NCI-H2171 (cell line): Measurements from ENCODE around the gene TNKS2.
"Not testable (repeated sequence)": the region's sequence is repeated elsewhere in the genome, so short reads cannot be mapped to it uniquely, and the experiment has no call there.

Experiments
- DNase-seq: peaks from one replicate; lab custom pipeline; 2025; lab: John Stamatoyannopoulos, UW

TNKS2 gene

DNA sequence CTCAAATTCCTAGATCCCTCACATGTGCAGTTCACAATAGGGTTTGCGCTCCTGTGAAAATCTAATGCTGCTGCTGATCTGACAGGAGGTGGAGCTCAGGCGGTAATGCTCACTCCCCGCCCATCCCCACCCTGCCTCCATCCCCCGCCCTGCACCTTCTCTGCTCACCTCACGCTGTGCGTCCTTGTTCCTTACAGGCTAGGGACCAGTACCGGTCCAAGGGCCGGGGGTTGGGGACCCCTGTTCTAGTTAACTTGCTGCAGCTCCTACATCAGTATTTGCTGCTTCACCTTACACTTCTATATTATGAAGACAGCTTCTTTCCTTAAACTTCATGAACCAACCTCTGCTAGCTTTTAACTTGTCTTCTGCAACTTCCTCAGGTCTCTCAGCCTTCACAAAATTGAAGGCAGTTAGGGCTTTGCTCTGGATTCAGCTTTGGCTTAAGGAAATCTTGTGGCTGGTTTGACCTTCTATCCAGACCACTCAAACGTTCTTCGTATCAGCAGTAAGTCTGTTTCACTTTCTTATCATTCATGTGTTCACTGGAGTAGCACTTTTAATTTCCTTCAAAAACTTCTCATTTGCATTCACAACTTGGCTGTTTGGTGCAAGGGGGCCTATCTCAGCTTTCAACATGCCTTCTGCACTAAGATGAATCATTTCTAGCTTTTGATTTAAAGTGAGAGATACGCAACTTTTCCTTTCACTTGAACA, 1.7 kb upstream of the TNKS2 start:
- DNase-seq = no peak

DNA sequence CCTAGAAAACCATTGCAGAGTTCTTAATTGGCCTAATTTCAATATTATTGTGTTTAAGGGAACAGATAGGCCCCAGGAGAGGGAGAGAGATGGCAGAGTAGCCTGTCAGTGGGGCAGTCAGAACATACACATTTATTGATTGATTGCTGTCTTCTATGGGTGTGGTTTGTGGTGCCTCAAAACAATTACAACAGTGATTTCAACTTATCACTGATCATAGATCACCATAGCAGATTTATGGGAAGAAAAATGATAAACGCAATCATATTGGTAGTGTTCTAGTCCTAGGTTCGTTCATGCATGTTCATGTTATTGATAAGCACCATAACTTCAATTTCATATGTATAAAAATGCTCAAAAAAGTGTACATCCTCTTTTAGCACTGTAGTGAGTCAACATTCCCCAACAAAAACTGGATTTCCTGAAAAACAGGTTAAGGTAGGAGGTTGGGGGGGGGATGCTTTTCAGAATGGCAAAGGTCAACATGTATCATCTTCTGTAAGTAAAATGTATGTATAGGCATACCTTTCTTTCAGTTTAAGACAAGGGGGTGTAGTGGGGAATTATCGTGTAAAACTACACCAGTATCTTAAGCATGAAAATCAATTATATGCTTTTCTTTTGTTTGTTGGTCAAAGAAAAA, 1.1 kb upstream of the TNKS2 start:
- no peak for DNase-seq

DNA sequence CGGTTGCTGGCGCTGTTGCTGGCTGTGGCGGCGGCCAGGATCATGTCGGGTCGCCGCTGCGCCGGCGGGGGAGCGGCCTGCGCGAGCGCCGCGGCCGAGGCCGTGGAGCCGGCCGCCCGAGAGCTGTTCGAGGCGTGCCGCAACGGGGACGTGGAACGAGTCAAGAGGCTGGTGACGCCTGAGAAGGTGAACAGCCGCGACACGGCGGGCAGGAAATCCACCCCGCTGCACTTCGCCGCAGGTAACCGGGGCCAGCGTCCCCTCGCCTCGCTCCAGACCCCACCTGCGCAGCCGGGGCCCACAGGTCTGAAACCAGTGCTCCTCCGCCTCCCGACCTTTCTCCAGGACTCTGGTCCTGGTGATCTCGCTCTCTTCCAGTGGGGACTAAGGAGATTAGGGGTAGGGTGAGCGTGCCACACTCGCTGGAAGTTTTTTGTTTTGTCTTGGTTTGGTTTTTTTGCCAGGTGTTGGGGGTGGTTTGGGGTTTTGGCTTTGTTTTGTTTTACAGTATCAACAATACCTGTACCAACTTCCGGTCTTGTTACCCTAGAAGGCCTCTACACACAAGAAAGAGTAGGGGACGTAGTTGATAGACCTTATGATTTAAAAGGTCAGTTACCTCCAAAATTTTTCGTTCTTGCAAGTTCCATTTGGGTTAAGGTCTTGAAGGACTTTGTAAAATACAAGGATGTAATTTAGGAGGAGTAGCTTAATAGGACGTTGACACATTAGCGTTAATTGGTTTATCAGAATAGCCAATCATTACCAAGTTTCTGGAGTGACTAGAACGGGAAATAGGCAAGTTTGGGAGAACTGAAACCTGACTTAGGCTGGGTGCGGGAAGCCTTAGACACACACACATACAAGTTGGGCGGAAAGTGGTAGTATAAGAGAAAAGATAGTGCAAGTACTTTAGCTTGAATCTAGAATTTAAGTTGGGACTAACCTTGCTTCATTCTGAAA, 704 bp downstream of the TNKS2 start:
- no peak for DNase-seq

DNA sequence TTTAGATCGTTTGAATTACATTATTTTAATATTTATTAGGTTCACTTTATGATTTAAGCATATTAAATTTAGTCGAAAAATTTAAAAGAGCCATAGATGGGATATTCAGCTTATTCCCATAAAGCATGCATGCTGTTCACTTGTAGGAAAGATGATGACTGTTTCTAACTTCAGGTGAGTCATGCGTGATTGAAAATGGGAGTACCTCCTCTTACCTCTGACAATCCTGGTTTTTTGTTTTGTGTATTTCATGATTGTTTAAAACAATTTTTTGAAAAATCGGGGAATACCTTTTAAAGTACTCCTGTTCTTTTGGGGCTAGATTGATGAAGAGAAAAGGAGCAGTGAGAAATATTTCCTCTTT, 1.4 kb downstream of the TNKS2 start:
- DNase-seq = no peak

- DNase-seq = no peak
Measured at GRCh38 chr10:91800182-91800581, 2.0 kb downstream of the TNKS2 start.

- DNase-seq = no peak
Measured at GRCh38 chr10:91800756-91801155, 2.5 kb downstream of the TNKS2 start.

GRCh38 chr10:91803386-91804125, 5.3 kb downstream of the TNKS2 start:
- no peak for DNase-seq

DNA sequence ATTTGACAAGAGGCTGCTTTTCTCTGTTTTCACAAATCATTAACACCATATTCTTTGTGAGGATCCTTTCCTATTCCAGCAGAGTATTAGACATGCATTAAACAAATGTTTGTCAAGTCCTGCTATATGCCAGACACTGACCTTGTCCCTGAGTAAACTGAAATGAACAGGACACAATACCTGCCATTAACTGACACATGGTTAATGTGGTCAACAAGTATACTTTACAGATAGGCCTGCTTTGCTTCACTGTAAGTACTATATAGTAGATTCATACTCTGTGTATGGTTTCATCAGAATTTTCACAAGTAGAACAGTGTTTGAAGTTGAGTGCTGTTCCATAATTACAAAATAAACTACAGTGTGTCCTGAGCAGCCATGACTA, 5.9 kb downstream of the TNKS2 start:
- no peak for DNase-seq

DNA sequence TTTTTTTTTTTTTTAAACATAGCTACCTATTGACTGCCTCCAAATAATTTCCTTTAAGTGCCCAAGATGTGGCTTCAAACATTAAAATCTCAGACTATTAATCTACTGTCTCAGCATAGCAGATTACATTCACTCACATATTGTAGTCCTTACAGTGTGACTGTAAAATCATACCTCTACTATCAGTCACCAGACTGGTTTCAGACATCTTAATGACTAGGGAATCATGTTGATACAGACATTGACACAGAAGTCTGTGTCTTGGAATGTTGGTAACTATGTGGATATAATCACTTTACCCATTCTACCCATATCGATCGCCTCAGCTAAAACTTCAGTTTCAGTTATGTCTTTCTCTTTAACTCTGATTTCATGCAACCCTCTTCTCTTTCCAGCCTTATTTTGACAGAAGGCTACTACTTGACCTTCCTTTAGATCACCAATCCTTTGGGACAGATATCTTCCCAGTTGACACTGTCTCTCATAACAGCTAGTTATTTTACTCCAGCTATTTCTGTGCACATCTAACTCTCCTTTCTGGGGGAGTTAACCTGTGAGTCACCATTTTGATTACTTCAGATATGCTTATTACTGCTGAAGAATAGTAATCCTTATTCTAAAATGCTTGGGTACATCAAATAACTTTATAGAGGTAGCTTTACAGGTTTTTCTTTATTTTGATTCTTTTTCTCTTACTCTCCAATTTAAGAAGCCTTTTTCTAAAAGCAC, 7.0 kb downstream of the TNKS2 start:
- DNase-seq = no peak

DNA sequence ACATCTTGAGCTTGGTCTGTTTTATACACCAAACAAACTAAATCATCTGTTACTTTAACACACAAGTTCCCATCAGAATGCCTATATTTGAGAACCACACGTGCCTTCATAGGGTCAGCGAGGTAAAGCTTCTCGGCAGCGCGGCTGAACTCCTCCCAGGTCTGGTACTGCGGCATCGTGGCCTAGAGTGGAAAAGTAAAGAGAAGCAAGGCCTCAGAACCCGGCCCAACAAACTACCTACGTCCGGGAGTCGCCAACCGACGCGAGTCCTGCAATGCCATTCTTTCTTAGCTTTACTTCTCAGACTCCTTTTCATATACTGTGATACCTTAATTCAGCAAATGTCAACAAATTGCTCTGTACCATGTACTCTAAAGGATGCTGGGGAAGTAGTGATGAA, 9.0 kb downstream of the TNKS2 start:
- DNase-seq = not testable (repeated sequence)

DNA sequence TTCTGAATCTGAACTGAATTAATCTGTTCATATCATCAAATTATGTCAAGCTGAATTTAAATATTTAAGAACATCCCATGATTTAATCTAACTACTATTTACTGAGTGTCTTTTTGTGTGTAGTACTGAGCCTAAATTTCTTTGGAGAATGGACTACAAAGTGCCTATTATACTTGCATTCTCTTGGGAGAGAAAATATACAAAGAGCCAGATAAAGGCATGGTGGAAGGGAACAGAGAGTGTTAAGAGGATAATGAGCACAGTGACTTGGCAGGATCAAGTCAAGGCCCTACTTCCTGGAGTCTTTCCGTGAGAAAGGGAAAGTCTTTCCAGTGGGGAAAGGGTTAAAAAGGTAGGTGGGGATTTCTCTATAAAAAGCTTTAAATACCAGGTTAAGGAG, 15.0 kb downstream of the TNKS2 start:
- no peak for DNase-seq

DNA sequence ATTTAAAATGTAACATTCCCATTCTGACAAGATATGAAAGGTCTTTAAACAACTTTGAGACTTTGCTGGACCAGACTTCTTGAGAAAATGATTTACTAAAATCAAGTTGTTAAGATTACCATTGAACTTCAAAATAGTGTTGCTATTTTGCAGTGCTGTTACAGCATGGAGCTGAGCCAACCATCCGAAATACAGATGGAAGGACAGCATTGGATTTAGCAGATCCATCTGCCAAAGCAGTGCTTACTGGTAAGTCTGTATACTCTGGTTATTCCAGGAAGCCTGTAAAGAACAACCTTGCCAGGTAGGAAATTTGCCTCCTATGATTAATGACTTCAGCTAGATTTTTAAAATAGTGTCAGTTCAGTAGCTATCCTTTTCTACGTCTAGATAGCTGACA, 18.8 kb downstream of the TNKS2 start:
- no peak for DNase-seq

DNA sequence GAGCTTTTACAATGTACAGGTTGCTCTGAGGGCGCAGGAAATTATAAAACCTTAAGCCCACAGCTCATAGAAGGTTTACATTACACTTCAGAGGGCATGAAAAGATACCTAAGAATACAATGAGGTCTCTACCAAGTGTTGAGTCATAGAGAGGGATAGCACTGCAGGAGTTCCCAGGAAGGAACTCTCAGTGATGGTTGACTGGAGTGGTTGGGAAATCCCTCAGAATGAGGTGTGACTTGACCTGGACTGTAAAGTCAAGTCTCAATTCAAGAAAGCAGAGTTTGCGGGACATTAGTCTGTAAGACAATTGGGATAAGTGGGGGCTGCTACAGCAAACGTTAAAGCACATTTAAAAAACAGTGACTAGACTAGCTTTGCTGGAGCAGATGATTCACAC, 21.9 kb downstream of the TNKS2 start:
- DNase-seq = no peak

DNA sequence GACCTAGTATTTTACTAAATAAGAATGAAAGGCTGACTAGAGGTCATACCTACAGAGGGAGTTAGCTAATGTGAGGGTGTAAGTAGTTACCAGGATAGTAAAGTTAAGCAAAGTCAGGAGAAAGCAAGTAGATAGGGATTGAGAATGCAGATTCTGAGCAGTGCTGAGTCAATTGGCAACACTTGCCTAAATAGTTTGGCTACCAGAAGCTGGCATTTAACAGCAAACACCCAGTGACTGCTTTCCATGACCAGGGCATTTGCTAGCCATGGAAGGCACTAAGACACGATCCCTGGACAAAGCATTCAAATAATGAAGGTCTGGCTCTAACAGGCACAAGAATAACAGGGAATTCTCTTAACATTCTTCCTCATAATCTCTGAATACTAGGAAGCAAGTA, 25.9 kb downstream of the TNKS2 start:
- no peak for DNase-seq

GRCh38 chr10:91829268-91829667, 31.0 kb downstream of the TNKS2 start:
- no peak for DNase-seq

GRCh38 chr10:91838199-91838598, 40.0 kb downstream of the TNKS2 start:
- DNase-seq = peak; percentile 1

DNA sequence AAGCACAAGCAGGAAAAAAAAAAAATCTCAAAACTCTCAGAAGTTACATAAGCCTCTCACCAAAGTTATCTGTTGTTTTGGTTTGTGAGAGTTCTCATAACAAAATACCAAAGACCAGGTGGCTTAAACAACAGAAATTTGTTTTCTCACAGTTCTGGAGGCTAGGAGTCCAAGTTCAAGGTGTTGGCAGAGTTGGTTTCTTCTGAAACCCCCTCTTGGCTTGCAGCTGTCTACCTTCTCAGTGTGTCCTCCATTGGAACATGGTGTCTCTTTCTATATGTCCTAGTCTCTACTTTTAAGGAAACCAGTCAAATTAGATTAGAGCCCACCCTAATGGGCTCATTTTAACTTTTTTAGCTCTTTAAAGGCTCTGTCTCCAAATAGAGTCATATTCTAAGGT, 44.9 kb downstream of the TNKS2 start:
- no peak for DNase-seq

DNA sequence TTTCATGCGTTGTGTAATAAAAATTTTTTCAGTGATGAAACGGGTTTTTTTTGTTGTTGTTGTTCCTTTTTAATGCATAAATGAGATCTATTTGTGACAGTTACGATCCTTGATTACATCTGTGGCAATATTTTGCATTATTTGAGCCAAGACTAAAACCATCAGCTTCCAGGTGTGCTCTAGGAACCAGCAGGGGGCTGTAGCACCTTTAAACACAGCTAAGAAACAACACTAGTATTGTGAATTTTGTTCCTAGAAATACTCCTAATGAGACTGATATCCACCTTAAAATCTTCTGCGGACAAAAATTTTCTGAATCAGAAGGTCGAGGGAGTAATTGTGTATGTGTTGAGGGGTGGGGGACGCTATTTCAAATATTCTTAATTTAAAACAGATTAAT, 58.4 kb downstream of the TNKS2 start:
- DNase-seq = no peak

DNA sequence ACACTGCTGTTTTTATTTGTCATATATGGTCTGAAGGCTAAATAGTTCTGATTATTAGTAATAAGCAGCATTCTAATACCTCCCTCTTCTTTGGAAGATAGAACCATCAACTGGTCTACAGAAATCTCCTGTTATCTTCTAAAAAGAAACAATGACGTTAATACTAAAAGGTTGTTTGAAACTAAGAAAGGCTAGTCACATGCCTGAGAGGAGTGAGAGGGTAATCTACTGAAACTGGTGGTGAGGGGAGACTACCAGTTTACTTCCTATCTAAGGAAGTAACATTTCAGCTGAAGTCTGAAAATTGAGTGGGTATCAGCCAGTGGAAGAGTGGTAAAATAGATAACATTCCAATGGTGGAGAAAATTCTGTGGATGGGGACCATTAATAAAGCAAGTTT, 62.7 kb downstream of the TNKS2 start:
- DNase-seq = no peak

GRCh38 chr10:91864099-91864498, 65.9 kb downstream of the TNKS2 start:
- no peak for DNase-seq

DNA sequence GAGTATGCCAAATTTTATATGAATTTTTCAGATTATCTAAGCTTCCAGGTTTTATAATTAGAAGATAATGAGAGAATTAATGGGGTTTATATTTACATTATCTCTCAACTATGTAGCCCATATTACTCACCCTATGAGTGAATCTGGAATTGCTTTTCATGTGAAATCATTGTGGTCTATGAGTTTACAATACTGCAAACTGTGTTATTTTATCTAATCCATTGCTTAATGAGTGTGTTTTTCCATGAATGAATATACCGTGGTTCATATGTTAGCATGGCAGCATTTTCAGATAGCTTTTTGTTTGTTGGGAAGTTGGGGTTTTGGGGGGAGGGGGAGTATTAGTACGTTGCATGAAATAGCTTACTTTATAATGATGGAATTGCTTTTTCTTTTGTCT, 66.5 kb downstream of the TNKS2 start:
- DNase-seq = no peak
